Kidney (tissue), 14 donors: Measurements from ENCODE around the gene MYRIP. TPM values are rescaled to one million over a fixed set of nuclear protein-coding genes. Genes with fewer than 3 reads are reported as not detected.

Experiments
- DNase-seq, 5 donors: peaks; one replicate each; pipeline ENCODE4 v3.0.0-alpha.2; 2013 to 2020
- FAIRE-seq: peaks from 2 replicates; lab custom pipeline; 2012; peaks lifted over from hg19 to GRCh38; lab: Jason Lieb, UNC
- H3K27ac ChIP-seq, 2 donors: one replicate each; pipeline ENCODE4 v1.7.0; 2013; ENCODE audit warnings: low read depth in 2 of 2, low read length in 2 of 2, inconsistent platforms in 1 of 2
- H3K27me3 ChIP-seq: one replicate; pipeline ENCODE4 v1.7.1; 2013; ENCODE audit warnings: low read length, inconsistent platforms; ENCODE audit not compliant: control insufficient read depth, insufficient read depth
- H3K36me3 ChIP-seq, 3 donors: one replicate each; pipeline versions ENCODE4 v1.7.0 to v1.7.1; 2013; ENCODE audit warnings: low read length in 3 of 3, control low read depth in 1 of 3, inconsistent platforms in 1 of 3; ENCODE audit not compliant: insufficient read depth in 3 of 3, control insufficient read depth in 2 of 3
- H3K4me1 ChIP-seq, 3 donors: one replicate each; pipeline versions ENCODE4 v1.7.0 to v1.7.1; 2013; ENCODE audit warnings: low read length in 3 of 3, inconsistent platforms in 1 of 3, low read depth in 1 of 3; ENCODE audit not compliant: control insufficient read depth in 2 of 3, insufficient read depth in 2 of 3
- H3K4me3 ChIP-seq, 3 donors: one replicate each; pipeline versions ENCODE4 v1.7.0 to v1.8.1; 2013; ENCODE audit warnings: low read length in 3 of 3, control low read depth in 1 of 3, inconsistent platforms in 1 of 3
- H3K9ac ChIP-seq, 3 donors: one replicate each; pipeline versions ENCODE4 v1.7.0 to v1.7.1; 2013; ENCODE audit warnings: low read length in 3 of 3, control low read depth in 1 of 3, inconsistent platforms in 1 of 3
- H3K9me3 ChIP-seq, 3 donors: one replicate each; pipeline versions ENCODE4 v1.7.0 to v1.7.1; 2013; ENCODE audit warnings: low read length in 3 of 3, control low read depth in 1 of 3, inconsistent platforms in 1 of 3; ENCODE audit not compliant: control insufficient read depth in 2 of 3, insufficient read depth in 1 of 3
- CTCF ChIP-seq: IDR thresholded peaks from 3 replicates; pipeline ENCODE4 v1.5.1; 2012; ENCODE audit warnings: mild to moderate bottlenecking, moderate library complexity, borderline replicate concordance; ENCODE audit not compliant: insufficient read depth; ENCODE audit errors: extremely low read depth
- intact Hi-C: fragments of 100-400 bp; cut with DNase I; formaldehyde crosslinking; loops from one replicate; pipeline ENCODE4 v1.11.1; 2022
- polyA plus RNA-seq: library from polyadenylated mRNA; stranded (reverse); fragments of 350-450 nt; fragmentation: Illumina TruSeq; extraction: RNeasy Lipid Tissue Mini Kit (QIAGEN cat#74804); gene quantifications from one replicate; pipeline ENCODE4 v1.2.3, GENCODE V29; 2014; ENCODE audit warnings: low read depth, low replicate concordance; ENCODE audit not compliant: insufficient read depth
- total RNA-seq: library from RNA; stranded (reverse); fragmentation: NEBNext Ultra II Directional; extraction: Animal tissue kit (Norgen Biotek cat#: 25700); gene quantifications from one replicate; pipeline ENCODE4 v1.2.1, GENCODE V29; 2021
- donor health status: control.
- donor health status: control.
- donor health status: control.
- donor health status: control.
- donor health status: control.
- donor health status: DM: yes; HTN: yes; CAD: no.
- donor health status: Normal renal cell carcinoma (clear cell type).

The MYRIP gene
- total and polyA plus RNA-seq, 2 donors from 2014 or later = 0.92 to 6.6 TPM

- no peak for TF ChIP-seq CTCF
- intact Hi-C loops = no loop called here
Observed at GRCh38 chr3:40208251-40208650, 398.8 kb downstream of the MYRIP start.

GRCh38 chr3:40211579-40211978 lies 402.2 kb downstream of the MYRIP start:
- Histone ChIP-seq H3K9ac (no peak overlapping the region), H3K36me3 (no peaks in the 10 kb centered on the region), H3K4me3 (no peak overlapping the region), H3K9me3 (no peaks in the 10 kb centered on the region), H3K27ac (no peak overlapping the region), H3K27me3 (no peaks in the 10 kb centered on the region), H3K4me1 (no peaks in the 10 kb centered on the region)
- DNase-seq (no peak), FAIRE-seq (no peak)
- no peak for TF ChIP-seq CTCF
- intact Hi-C loops = no loop called here

More at GRCh38 chr3:40208251-40208650, 398.8 kb downstream of the MYRIP start:
- Histone ChIP-seq H3K4me3 (no peak overlapping the region), H3K27ac (no peak overlapping the region), H3K27me3 (no peaks in the 10 kb centered on the region), H3K4me1 (no peaks in the 10 kb centered on the region), H3K9ac (no peak overlapping the region), H3K36me3 (no peaks in the 10 kb centered on the region), H3K9me3 (no peaks in the 10 kb centered on the region)
- DNase-seq (no peak), FAIRE-seq (no peak)

GRCh38 chr3:40213556-40213955 lies 404.1 kb downstream of the MYRIP start:
- Histone ChIP-seq H3K36me3 (no peaks in the 10 kb centered on the region), H3K9ac (no peak overlapping the region), H3K9me3 (no peaks in the 10 kb centered on the region), H3K4me1 (no peaks in the 10 kb centered on the region), H3K27me3 (no peaks in the 10 kb centered on the region), H3K4me3 (no peak overlapping the region), H3K27ac (no peak overlapping the region)
- TF ChIP-seq CTCF = no peak
- DNase-seq = no peak
- intact Hi-C loops = no loop called here
- no peak for FAIRE-seq

- no peaks in the 10 kb centered on the region for H3K4me1 ChIP-seq
- intact Hi-C loops = no loop called here
Observed at GRCh38 chr3:40215015-40215414, 405.6 kb downstream of the MYRIP start.

More at GRCh38 chr3:40215015-40215414, 405.6 kb downstream of the MYRIP start:
- no peak for TF ChIP-seq CTCF
- Histone ChIP-seq H3K9me3 (no peaks in the 10 kb centered on the region), H3K36me3 (no peaks in the 10 kb centered on the region), H3K27me3 (no peaks in the 10 kb centered on the region), H3K9ac (no peak overlapping the region), H3K4me3 (no peak overlapping the region), H3K27ac (no peak overlapping the region)
- no peak for FAIRE-seq
- no peak for DNase-seq
